ENCODE results near the gene ZNF24.

Gene ZNF24

DNA sequence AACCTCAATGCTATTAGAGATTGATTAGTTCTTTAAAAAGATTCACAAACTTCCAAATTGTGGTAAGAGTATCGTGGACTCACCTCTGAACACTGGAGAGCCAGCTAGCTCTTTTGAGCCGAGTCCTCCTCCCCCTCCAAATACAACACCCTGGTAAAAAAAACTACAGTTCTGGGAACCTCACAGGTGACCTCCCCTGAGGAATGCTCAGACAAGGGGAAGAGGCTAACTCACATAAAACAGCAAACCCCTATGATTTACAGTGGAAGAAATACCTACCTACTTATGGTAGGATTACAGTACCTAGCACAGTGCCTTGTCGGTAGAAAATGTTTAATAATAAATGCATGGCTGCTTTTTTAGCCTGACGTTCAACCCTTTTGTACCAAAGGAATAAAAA is 8.4 kb downstream of the ZNF24 start:
- Histone ChIP-seq H3K27me3 (replicated peaks; ENCODE audit: insufficient read depth, low read length) (no peaks in the 10 kb centered on the region), H3K27ac (ENCODE audit: low read length) (no peak overlapping the region), H3K4me2 (ENCODE audit: low read depth, low read length) (no peak overlapping the region), H3K4me3 (ENCODE audit: low read length) (no peak overlapping the region), H4K20me1 (ENCODE audit: insufficient read depth, low read length) (peaks cover 4% of the 10 kb centered on the region; the same call in 1 of the 2 replicates), H3K79me2 (ENCODE audit: low read length) (peaks cover 26% of the 10 kb centered on the region), H3K9ac (ENCODE audit: low read length) (no peak overlapping the region), H3K4me1 (ENCODE audit: low read length) (no peaks in the 10 kb centered on the region), H3K9me2 (replicated peaks; ENCODE audit: insufficient read depth, low read length) (no peaks in the 10 kb centered on the region), H3F3A (ENCODE audit: insufficient read depth, low read length) (no peaks in the 10 kb centered on the region; the same call in 1 of the 2 replicates), H3K9me3 (replicated peaks; ENCODE audit: insufficient read depth, low read length) (no peaks in the 10 kb centered on the region), H2AFZ (ENCODE audit: low read length) (no peak overlapping the region), H3K36me3 (replicated peaks; ENCODE audit: insufficient read depth, low read length) (peaks cover 22% of the 10 kb centered on the region; the same call in 1 of the 2 replicates)
- no peak for DNase-seq
- no peak for TF ChIP-seq EZH2 (optimal IDR thresholded peaks at IDR 0.05; ENCODE audit: low read depth, low read length)
- TF ChIP-seq, protein P1, sequence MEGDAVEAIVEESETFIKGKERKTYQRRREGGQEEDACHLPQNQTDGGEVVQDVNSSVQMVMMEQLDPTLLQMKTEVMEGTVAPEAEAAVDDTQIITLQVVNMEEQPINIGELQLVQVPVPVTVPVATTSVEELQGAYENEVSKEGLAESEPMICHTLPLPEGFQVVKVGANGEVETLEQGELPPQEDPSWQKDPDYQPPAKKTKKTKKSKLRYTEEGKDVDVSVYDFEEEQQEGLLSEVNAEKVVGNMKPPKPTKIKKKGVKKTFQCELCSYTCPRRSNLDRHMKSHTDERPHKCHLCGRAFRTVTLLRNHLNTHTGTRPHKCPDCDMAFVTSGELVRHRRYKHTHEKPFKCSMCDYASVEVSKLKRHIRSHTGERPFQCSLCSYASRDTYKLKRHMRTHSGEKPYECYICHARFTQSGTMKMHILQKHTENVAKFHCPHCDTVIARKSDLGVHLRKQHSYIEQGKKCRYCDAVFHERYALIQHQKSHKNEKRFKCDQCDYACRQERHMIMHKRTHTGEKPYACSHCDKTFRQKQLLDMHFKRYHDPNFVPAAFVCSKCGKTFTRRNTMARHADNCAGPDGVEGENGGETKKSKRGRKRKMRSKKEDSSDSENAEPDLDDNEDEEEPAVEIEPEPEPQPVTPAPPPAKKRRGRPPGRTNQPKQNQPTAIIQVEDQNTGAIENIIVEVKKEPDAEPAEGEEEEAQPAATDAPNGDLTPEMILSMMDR (IDR thresholded peaks at IDR 0.05; ENCODE audit: low read length), result no peak
- no peak for TF ChIP-seq EZH2phosphoT487 (IDR thresholded peaks at IDR 0.05; ENCODE audit: low read length)

DNA sequence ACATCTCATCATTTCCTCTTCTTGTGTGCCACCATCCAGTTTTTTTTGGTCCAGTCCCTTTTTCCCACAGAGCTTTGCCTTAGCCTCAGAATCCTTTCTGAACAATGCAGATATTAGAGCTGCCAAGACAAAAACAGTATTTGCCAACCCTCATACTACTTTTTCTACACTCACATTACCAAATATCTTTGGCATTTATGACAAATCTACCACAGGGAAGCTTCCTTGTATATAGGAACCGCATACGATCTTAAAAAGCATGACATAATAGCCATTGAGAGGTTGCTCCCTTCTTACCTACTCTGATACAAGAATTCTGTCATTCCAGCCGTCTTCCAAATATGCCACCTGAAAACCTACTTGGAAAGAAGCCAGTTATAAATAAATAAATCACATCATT is 9.4 kb downstream of the ZNF24 start:
- Histone ChIP-seq H3K4me3 (ENCODE audit: low read length) (no peak overlapping the region), H2AFZ (ENCODE audit: low read length) (no peak overlapping the region), H3F3A (ENCODE audit: insufficient read depth, low read length) (no peaks in the 10 kb centered on the region; the same call in 1 of the 2 replicates), H3K79me2 (ENCODE audit: low read length) (peaks cover 16% of the 10 kb centered on the region), H4K20me1 (ENCODE audit: insufficient read depth, low read length) (no peaks in the 10 kb centered on the region; the same call in 1 of the 2 replicates), H3K27ac (ENCODE audit: low read length) (no peak overlapping the region), H3K9me2 (replicated peaks; ENCODE audit: insufficient read depth, low read length) (no peaks in the 10 kb centered on the region), H3K9me3 (replicated peaks; ENCODE audit: insufficient read depth, low read length) (no peaks in the 10 kb centered on the region), H3K36me3 (replicated peaks; ENCODE audit: insufficient read depth, low read length) (peaks cover 22% of the 10 kb centered on the region; the same call in 1 of the 2 replicates), H3K4me1 (ENCODE audit: low read length) (no peaks in the 10 kb centered on the region), H3K9ac (ENCODE audit: low read length) (no peak overlapping the region), H3K27me3 (replicated peaks; ENCODE audit: insufficient read depth, low read length) (no peaks in the 10 kb centered on the region), H3K4me2 (ENCODE audit: low read depth, low read length) (no peak overlapping the region)
- DNase-seq, result no peak
- TF ChIP-seq, protein P1 (IDR thresholded peaks at IDR 0.05; ENCODE audit: low read length), result no peak
- TF ChIP-seq EZH2 (optimal IDR thresholded peaks at IDR 0.05; ENCODE audit: low read depth, low read length) (no peak), EZH2phosphoT487 (IDR thresholded peaks at IDR 0.05; ENCODE audit: low read length) (no peak)

DNA sequence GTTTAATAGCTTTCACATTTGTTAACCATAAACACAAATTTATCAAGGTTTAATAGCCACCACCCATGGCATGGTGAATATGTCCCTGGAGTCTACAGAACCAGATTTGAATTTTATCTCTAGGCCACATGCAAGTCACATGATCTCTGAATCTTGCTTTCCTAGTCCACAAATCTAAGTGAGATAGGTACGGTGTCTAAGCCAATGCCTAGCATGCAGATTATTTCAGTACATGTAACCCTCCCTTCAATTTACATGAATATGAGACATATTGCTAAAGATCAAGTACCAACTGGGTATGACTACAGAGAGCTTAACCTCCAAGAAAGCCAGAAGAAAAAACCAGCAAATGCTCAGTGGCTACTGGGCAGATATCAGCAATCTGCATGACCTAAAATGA is 10.0 kb downstream of the ZNF24 start:
- Histone ChIP-seq H3K9ac (ENCODE audit: low read length) (no peak overlapping the region), H3K9me2 (replicated peaks; ENCODE audit: insufficient read depth, low read length) (no peaks in the 10 kb centered on the region), H3K27me3 (replicated peaks; ENCODE audit: insufficient read depth, low read length) (no peaks in the 10 kb centered on the region), H4K20me1 (ENCODE audit: insufficient read depth, low read length) (no peaks in the 10 kb centered on the region; the same call in 1 of the 2 replicates), H3K36me3 (replicated peaks; ENCODE audit: insufficient read depth, low read length) (peaks cover 16% of the 10 kb centered on the region; the same call in 1 of the 2 replicates), H3K4me1 (ENCODE audit: low read length) (no peaks in the 10 kb centered on the region), H3K79me2 (ENCODE audit: low read length) (peaks cover 10% of the 10 kb centered on the region), H3K9me3 (replicated peaks; ENCODE audit: insufficient read depth, low read length) (no peaks in the 10 kb centered on the region), H3K4me3 (ENCODE audit: low read length) (no peak overlapping the region), H2AFZ (ENCODE audit: low read length) (no peak overlapping the region), H3K4me2 (ENCODE audit: low read depth, low read length) (no peak overlapping the region), H3K27ac (ENCODE audit: low read length) (no peak overlapping the region), H3F3A (ENCODE audit: insufficient read depth, low read length) (no peaks in the 10 kb centered on the region; the same call in 1 of the 2 replicates)
- no peak for TF ChIP-seq EZH2 (optimal IDR thresholded peaks at IDR 0.05; ENCODE audit: low read depth, low read length)
- TF ChIP-seq, protein P1 (IDR thresholded peaks at IDR 0.05; ENCODE audit: low read length), result no peak
- no peak for TF ChIP-seq EZH2phosphoT487 (IDR thresholded peaks at IDR 0.05; ENCODE audit: low read length)
- DNase-seq, result no peak

Data from MM.1S (cell line).